Measurements from ENCODE around the gene GORASP1.

The GORASP1 gene

GRCh38 chr3:39125841-39126500, 18.5 kb upstream of the GORASP1 start:
- DNase-seq (ENCODE audit: low read depth in 2 of 2): no peak

GRCh38 chr3:39124876-39125840, 17.7 kb upstream of the GORASP1 start:
- DNase-seq (ENCODE audit: low read depth in 2 of 2): no peak

- DNase-seq (ENCODE audit: low read depth in 2 of 2): no peak
Observed at GRCh38 chr3:39122813-39123212, 15.4 kb upstream of the GORASP1 start.

- no peak for DNase-seq (ENCODE audit: low read depth in 2 of 2)
Observed at GRCh38 chr3:39121621-39122020, 14.2 kb upstream of the GORASP1 start.

GRCh38 chr3:39118931-39119660, 11.7 kb upstream of the GORASP1 start:
- no peak for DNase-seq (ENCODE audit: low read depth in 2 of 2)

GRCh38 chr3:39118079-39118478, 10.7 kb upstream of the GORASP1 start:
- DNase-seq (ENCODE audit: low read depth in 2 of 2): no peak

- no peak for DNase-seq (ENCODE audit: low read depth in 2 of 2)
Observed at GRCh38 chr3:39115870-39116269, 8.4 kb upstream of the GORASP1 start.

- no peak for DNase-seq (ENCODE audit: low read depth in 2 of 2)
Observed at GRCh38 chr3:39114456-39114855, 7.0 kb upstream of the GORASP1 start.

GRCh38 chr3:39113291-39113690, 5.9 kb upstream of the GORASP1 start:
- no peak for DNase-seq (ENCODE audit: low read depth in 2 of 2)

- no peak for DNase-seq (ENCODE audit: low read depth in 2 of 2)
Observed at GRCh38 chr3:39112535-39112934, 5.1 kb upstream of the GORASP1 start.

- DNase-seq (ENCODE audit: low read depth in 2 of 2): no peak
Observed at GRCh38 chr3:39112113-39112512, 4.7 kb upstream of the GORASP1 start.

- no peak for DNase-seq (ENCODE audit: low read depth in 2 of 2)
Observed at GRCh38 chr3:39110041-39110639, 2.7 kb upstream of the GORASP1 start.

- no peak for DNase-seq (ENCODE audit: low read depth in 2 of 2)
Observed at GRCh38 chr3:39109086-39109485, 1.7 kb upstream of the GORASP1 start.

GRCh38 chr3:39108200-39108710, 828 bp upstream of the GORASP1 start:
- no peak for DNase-seq (ENCODE audit: low read depth in 2 of 2)

- no peak for DNase-seq (ENCODE audit: low read depth in 2 of 2)
Observed at GRCh38 chr3:39106851-39107387, 508 bp downstream of the GORASP1 start.

GRCh38 chr3:39106281-39106811, 1.1 kb downstream of the GORASP1 start:
- DNase-seq (ENCODE audit: low read depth in 2 of 2): no peak

- no peak for DNase-seq (ENCODE audit: low read depth in 2 of 2)
Observed at GRCh38 chr3:39105687-39106063, 1.8 kb downstream of the GORASP1 start.

- no peak for DNase-seq (ENCODE audit: low read depth in 2 of 2)
Observed at GRCh38 chr3:39104961-39105686, 2.3 kb downstream of the GORASP1 start.

GRCh38 chr3:39103791-39104552, 3.5 kb downstream of the GORASP1 start:
- no peak for DNase-seq (ENCODE audit: low read depth in 2 of 2)

- no peak for DNase-seq (ENCODE audit: low read depth in 2 of 2)
Observed at GRCh38 chr3:39103324-39103693, 4.1 kb downstream of the GORASP1 start.
